Measurements from ENCODE around the gene PFKM.
"Not testable (repeated sequence)": the region's sequence is repeated elsewhere in the genome, so short reads cannot be mapped to it uniquely, and the experiment has no call there.

PFKM gene

DNA sequence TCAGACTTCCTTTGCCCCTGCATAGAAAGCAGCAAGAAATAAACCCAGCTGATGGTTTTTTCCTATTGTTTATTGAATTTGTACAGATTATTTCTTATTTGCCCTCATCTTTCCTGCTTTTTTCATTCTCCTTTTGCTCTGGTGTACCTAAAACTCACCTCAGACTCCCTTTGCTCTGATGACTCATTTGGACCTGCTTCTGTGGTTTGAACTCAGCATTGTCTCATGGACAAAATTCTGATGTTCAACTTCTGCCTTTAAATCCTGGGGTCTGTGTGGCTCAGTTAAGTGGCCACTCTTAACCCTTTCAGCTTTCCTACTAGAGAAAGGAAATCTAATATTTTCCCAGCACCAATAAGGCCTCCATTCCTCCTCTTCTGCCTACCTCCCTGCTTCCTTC, 9.7 kb upstream of the PFKM start:
- intact Hi-C loops (cut with DNase I): no loop called here
- no peak for DNase-seq

- intact Hi-C loops (cut with DNase I): no loop called here
- no peak for DNase-seq
Measured at GRCh38 chr12:48110691-48111311, 8.4 kb upstream of the PFKM start.

- intact Hi-C loops (cut with DNase I); DNase-seq: not testable (repeated sequence)
Measured at GRCh38 chr12:48111312-48111693, 7.9 kb upstream of the PFKM start.

- intact Hi-C loops (cut with DNase I): no loop called here
- DNase-seq: no peak
Measured at GRCh38 chr12:48115957-48116356, 3.2 kb upstream of the PFKM start.

DNA sequence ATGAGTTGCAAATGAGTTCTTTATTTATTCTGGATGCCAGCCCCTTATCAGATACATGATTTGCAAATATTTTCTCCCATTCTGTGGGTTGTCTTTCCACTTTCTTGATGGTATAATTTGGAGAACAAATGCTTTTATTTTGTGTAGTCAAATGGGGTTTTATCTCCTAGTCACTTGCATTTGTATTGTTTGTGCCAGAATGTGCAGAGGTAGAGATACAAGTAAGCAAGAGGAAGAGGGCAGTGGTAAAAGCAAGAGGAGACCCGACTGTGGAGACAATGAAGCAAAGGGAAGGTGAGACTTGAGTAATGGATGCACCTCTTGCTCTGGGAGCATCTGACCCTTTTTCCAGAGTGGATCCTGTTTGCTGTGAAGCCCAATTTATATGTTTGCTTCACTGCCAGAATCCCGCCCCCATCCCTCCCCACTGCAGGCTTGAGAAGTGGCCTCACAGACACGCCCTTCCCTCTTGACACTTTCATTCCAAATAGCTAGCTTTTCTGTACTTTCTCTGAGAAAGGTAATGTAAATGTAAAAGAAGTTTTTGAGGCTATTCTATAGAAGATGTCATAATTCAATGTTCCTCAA, 786 bp upstream of the PFKM start:
- intact Hi-C loops (cut with DNase I): no loop called here
- no peak for DNase-seq

DNA sequence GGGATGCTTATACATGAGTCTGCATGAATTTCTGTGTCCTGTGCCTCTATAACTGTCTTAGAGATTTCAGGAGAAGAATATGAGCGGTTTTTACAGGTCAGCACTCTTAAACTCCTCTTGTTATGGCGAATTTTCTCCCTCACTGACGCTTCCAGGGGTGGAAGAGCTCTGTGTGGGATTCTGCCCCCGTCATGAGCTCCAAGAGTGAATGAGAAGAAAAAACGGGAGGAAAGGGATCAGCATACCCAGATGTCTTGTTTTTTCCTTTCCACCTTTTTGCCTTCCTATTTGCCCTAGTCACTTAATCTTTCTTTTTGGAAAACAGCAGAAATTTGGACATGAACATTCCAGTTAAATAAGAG, 651 bp downstream of the PFKM start:
- DNase-seq: no peak
- intact Hi-C loops (cut with DNase I): no loop called here

- DNase-seq: no peak
- intact Hi-C loops (cut with DNase I): no loop called here
Measured at GRCh38 chr12:48121522-48121921, 2.4 kb downstream of the PFKM start.

DNA sequence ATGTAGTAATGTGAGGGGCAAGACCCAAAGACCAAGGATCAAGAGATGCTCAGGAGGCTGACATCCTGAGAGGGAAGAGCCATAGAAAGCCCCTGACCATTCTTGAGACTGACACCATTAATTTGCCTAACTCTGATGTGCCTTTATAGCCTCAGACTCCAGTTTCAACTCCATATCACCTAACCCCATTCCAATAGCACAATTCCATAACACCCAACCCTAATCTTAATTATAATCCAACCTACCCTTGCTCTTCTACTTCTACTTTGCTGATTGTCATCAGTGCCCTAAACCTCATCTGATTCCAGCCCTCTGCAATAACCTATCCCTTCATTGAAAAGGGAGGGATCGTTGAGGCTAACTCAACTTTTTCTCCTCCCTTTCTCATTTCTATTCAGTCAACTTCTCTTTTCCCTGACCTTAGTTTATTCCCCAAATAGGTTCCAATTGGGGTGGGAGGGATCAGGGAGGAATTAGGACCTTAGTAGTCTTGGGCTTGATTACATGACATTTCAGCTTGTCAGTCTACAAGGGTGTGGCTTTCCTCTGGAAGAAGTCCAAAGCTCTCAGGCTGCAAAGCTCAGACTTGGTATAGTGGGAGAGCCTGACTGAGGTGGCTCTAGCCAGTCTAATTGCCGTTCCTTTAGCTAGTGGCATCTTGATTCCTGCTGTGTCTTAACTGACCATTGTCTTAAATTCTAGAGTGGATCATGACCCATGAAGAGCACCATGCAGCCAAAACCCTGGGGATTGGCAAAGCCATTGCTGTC, 3.1 kb downstream of the PFKM start:
- DNase-seq: no peak
- intact Hi-C loops (cut with DNase I): no loop called here

- intact Hi-C loops (cut with DNase I): no loop called here
- no peak for DNase-seq
Measured at GRCh38 chr12:48123169-48123568, 4.0 kb downstream of the PFKM start.

- intact Hi-C loops (cut with DNase I): not testable (repeated sequence)
Measured at GRCh38 chr12:48125542-48125941, 6.4 kb downstream of the PFKM start.

DNA sequence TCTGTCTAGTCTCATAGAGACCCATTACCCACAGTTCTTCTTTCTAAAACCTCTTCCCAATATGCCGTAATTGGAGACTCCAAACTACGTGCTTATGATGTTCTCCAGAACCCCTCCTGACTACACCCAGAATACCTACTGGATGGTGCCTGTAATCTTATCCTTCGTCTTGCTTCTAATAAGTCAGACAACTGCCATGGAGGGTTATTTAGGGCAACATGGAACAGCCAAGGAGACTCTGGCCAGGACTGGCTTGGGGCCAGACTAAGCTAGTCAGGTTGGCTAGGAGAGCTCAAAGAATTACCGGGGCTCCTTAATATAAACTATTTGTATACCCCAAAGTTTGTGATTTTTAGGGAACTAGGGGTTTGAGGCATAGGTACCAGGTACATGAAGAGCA, 6.8 kb downstream of the PFKM start:
- intact Hi-C loops (cut with DNase I): no loop called here
- DNase-seq: peak in 1 of 10 donors; percentile 43

More at GRCh38 chr12:48125542-48125941, 6.4 kb downstream of the PFKM start:
- DNase-seq: not testable (repeated sequence)

GRCh38 chr12:48126953-48127630, 7.9 kb downstream of the PFKM start:
- intact Hi-C loops (cut with DNase I): no loop called here
- no peak for DNase-seq

GRCh38 chr12:48128800-48129199, 9.6 kb downstream of the PFKM start:
- intact Hi-C loops (cut with DNase I): no loop called here

DNA sequence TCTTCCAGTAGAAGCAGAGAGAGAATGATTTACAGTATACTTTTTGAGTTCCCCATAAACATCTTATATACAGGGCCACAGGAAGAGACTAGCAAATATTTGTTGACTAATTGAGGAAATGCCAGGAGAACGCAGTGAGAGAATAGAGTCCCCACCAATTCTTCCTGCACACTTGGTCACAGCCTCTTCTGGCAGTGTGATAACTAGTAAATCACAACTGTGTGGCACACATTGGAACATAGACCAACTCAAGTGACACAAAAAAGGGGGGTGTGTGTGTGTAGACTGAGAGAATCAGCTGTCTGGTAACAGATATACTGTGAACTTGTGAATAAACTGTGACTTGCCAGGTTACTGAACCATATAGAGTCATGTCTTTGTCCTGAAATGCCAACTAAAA, 10.2 kb downstream of the PFKM start:
- intact Hi-C loops (cut with DNase I): no loop called here
- no peak for DNase-seq

More at GRCh38 chr12:48128800-48129199, 9.6 kb downstream of the PFKM start:
- no peak for DNase-seq

DNA sequence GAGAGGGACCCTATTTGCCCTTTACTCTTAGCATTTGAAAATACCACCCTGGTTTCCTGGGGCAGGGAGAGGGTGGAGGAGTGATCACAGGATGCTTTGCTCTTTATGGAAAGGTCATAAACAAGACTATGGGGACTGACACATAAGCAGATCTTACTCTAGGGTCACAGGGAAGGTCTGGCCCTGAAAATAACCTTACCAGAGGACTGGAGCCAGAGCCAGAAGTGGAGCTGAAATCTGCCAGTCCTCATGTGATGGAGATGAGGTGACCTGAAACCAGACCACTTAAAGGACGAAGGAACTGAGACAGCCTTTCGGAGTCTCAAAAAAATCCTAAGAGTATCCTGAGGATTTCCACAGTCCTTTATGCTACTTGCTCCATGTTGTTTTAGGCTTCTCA, 12.4 kb downstream of the PFKM start:
- DNase-seq: no peak
- intact Hi-C loops (cut with DNase I): no loop called here

- intact Hi-C loops (cut with DNase I): no loop called here
- peak in 1 of 10 donors; percentile 73 for DNase-seq
Measured at GRCh38 chr12:48132826-48133225, 13.7 kb downstream of the PFKM start.

- intact Hi-C loops (cut with DNase I): no loop called here
Measured at GRCh38 chr12:48135027-48135426, 15.9 kb downstream of the PFKM start.

DNA sequence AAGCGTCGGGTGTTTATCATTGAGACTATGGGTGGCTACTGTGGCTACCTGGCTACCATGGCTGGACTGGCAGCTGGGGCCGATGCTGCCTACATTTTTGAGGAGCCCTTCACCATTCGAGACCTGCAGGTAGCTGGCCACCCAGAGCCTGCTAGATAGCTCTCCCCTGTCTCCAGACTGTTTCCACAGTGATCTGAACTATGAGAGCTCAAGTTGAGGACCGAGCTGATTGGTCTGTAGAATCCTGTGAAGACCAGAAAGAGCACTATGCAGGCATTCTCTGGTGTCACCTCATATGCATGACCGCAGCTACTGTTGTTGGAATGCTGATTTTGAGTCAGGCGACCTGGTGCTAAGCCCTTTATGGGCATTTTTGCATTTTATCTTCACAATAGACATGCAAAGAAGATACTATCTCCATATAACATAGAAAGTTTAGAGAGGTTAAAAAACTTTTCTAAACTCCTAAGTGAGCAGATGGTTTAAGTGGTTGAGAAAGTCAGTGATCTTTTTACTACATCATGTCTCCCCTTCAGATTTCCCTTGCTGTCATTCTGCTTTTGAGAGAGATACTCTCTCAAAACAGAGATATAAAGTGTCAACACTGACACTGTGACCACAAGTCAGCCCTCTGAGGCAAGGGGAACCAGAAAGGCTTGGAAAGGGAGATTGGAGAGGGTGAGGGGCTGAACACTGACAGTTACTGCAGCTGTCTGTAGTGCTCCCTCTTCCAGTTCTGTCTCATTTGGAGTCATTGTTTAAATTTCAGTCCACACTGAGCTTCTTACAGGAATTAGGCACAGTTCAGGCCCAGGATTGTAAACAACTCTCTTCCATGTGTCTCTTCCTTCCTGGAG, 23.9 kb downstream of the PFKM start:
- no peak for DNase-seq
- intact Hi-C loops (cut with DNase I): no loop called here

More at GRCh38 chr12:48135027-48135426, 15.9 kb downstream of the PFKM start:
- peak in 1 of 10 donors; percentile 27 for DNase-seq

- no peak for DNase-seq
- intact Hi-C loops (cut with DNase I): no loop called here
Measured at GRCh38 chr12:48143898-48144297, 24.7 kb downstream of the PFKM start.

DNA sequence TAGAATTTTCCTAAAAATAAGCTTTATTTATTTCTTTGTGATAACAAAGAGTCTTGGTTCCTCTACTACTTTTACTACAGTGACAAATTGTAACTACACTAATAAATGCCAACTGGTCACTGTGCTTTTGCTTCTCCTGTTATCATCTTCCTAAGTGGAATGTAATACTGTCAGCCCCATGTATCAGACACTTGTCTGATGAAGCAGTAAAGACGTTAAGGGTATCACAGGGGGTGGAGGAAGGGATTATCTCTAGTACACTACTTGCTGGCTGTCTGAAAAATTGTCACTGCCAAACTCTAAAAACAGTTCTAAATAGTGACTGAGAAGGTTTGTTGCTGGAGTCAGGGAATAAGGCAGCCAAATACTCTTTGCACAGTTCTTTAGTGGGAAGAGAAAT, 26.8 kb downstream of the PFKM start:
- DNase-seq: no peak
- intact Hi-C loops (cut with DNase I): no loop called here

All from posterior cingulate gyrus (tissue), 11 donors.